HepG2 (cell line): ENCODE measurements around the gene MFSD6. TPM values are rescaled to one million over a fixed set of nuclear protein-coding genes. Genes with fewer than 3 reads are reported as not detected.

Experiments used
- ATAC-seq: fragments of 200-7000 bp; cut with Tn5 transposase; 3 replicates; pipeline ENCODE4 v1.9.1; 2020; ENCODE audit warnings: mild to moderate bottlenecking, moderate library complexity
- BruUV-seq: library from RNA; stranded (reverse); fragments of 400-500 nt; replicated peaks from 2 replicates; lab custom pipeline; 2021; lab: Mats Ljungman, UMichigan
- CTCF ChIA-PET: fragments of 300-600 bp; formaldehyde crosslinking; extraction: SDS; loops from one replicate; lab custom pipeline; 2021; ENCODE audit warnings: low total read pairs, inconsistent platforms, low intra/inter-chr PET ratio; lab: Yijun Ruan, JAX
- POLR2A ChIA-PET: fragments of 350-600 bp; sonication (Branson Sonifier 250); formaldehyde crosslinking; loops from one replicate; lab custom pipeline; 2020; ENCODE audit warnings: antibody characterized with exemption, inconsistent platforms; lab: Yijun Ruan, JAX
- DNase-seq: peaks from one replicate; pipeline ENCODE4 v3.0.0-alpha.2; 2015; ENCODE audit warnings: low spot score
- FAIRE-seq: peaks from 3 replicates; lab custom pipeline; 2011; peaks lifted over from hg19 to GRCh38; lab: Jason Lieb, UNC
- H2AFZ ChIP-seq: one replicate; pipeline ENCODE4 v1.6.1; 2011; ENCODE audit warnings: low read length, inconsistent platforms
- H3K27ac ChIP-seq: fragments of 300-600 bp; 3 replicates; pipeline ENCODE4 v1.8.0; 2011; ENCODE audit warnings: mixed run types, mild to moderate bottlenecking, mixed read lengths, low read length, inconsistent platforms; ENCODE audit not compliant: insufficient read depth; ENCODE audit errors: extremely low read length
- H3K27me3 ChIP-seq, 2 experiments: fragments of 200-600 bp in 1 of 2; 2 replicates in 1 of 2; 3 replicates in 1 of 2; pipeline versions ENCODE4 v1.6.0 to v1.8.0; 2011; ENCODE audit warnings: low read length in 2 of 2, mild to moderate bottlenecking in 2 of 2, moderate library complexity in 2 of 2, inconsistent platforms in 1 of 2; ENCODE audit not compliant: insufficient read depth in 2 of 2, control insufficient read depth in 1 of 2
- H3K36me3 ChIP-seq, 2 experiments: fragments of 200-600 bp in 1 of 2; replicated peaks in 1 of 2; 2 replicates in 1 of 2; 3 replicates in 1 of 2; pipeline versions ENCODE4 v1.5.1 to v1.8.0; 2011; ENCODE audit warnings: low read length in 2 of 2, inconsistent platforms in 1 of 2; ENCODE audit not compliant: insufficient read depth in 2 of 2, control insufficient read depth in 1 of 2
- H3K4me1 ChIP-seq: 2 replicates; pipeline ENCODE4 v1.5.1; 2012; ENCODE audit warnings: low read length, inconsistent platforms; ENCODE audit not compliant: insufficient read depth
- H3K4me2 ChIP-seq: 2 replicates; pipeline ENCODE4 v1.6.0; 2011; ENCODE audit warnings: low read depth, low read length, inconsistent platforms
- H3K4me3 ChIP-seq, 3 experiments: fragments of 200-600 bp in 1 of 3; sonication (generic), shearing (Covaris generic) in 1 of 3; replicated peaks in 1 of 3; 2 replicates each; pipeline ENCODE4 v1.5.1; 2011 to 2016; ENCODE audit warnings: low read length in 3 of 3, inconsistent platforms in 2 of 3, low read depth in 2 of 3, mild to moderate bottlenecking in 2 of 3, control low read depth in 1 of 3, mixed read lengths in 1 of 3; ENCODE audit not compliant: insufficient read depth in 1 of 3
- H3K79me2 ChIP-seq: one replicate; pipeline ENCODE4 v1.6.1; 2011; ENCODE audit warnings: low read length, inconsistent platforms; ENCODE audit not compliant: insufficient read depth
- H3K9ac ChIP-seq: 2 replicates; pipeline ENCODE4 v1.6.0; 2011; ENCODE audit warnings: mild to moderate bottlenecking, low read depth, low read length, inconsistent platforms; ENCODE audit not compliant: insufficient read depth
- H3K9me3 ChIP-seq: 2 replicates; pipeline ENCODE4 v1.5.1; 2012; ENCODE audit warnings: mild to moderate bottlenecking, low read length
- H4K20me1 ChIP-seq: 2 replicates; pipeline ENCODE4 v1.6.0; 2011; ENCODE audit warnings: inconsistent platforms, mild to moderate bottlenecking, low read length, moderate library complexity; ENCODE audit not compliant: insufficient read depth
- ELK4 ChIP-seq: sonication (generic); formaldehyde crosslinking; IDR thresholded peaks from 2 replicates; pipeline ENCODE4 v1.9.0; 2021; ENCODE audit warnings: missing genetic modification reagents, borderline replicate concordance
- FOXM1 ChIP-seq: sonication (generic); formaldehyde crosslinking; IDR thresholded peaks from 2 replicates; pipeline ENCODE4 v1.5.0; 2020; ENCODE audit warnings: missing genetic modification reagents
- HDAC1 ChIP-seq: sonication (generic); formaldehyde crosslinking; IDR thresholded peaks from 2 replicates; pipeline ENCODE4 v1.5.1; 2020; ENCODE audit warnings: mild to moderate bottlenecking, missing genetic modification reagents
- HIVEP1 ChIP-seq: sonication (generic); formaldehyde crosslinking; IDR thresholded peaks from 2 replicates; pipeline ENCODE4 v1.4.0; 2020; ENCODE audit warnings: mild to moderate bottlenecking, missing genetic modification reagents
- HNRNPUL1 ChIP-seq: fragments of 200-400 bp; formaldehyde crosslinking; IDR thresholded peaks from 2 replicates; pipeline ENCODE4 v1.6.1; 2017; ENCODE audit warnings: low read depth, mild to moderate bottlenecking, low read length, moderate library complexity
- NCOA5 ChIP-seq: sonication (generic); formaldehyde crosslinking; IDR thresholded peaks from 2 replicates; pipeline ENCODE4 v1.4.0; 2020; ENCODE audit warnings: missing genetic modification reagents
- NR2F2 ChIP-seq: IDR thresholded peaks from 2 replicates; pipeline ENCODE4 v1.6.1; 2012; ENCODE audit warnings: low read depth, inconsistent platforms, borderline replicate concordance
- SRSF4 ChIP-seq: fragments of 200-400 bp; formaldehyde crosslinking; IDR thresholded peaks from one replicate; pipeline ENCODE4 v1.6.1; 2018; ENCODE audit warnings: mild to moderate bottlenecking, low read depth, low read length, moderate library complexity; ENCODE audit not compliant: poor library complexity, severe bottlenecking
- TARDBP ChIP-seq: sonication (generic); formaldehyde crosslinking; IDR thresholded peaks from 2 replicates; pipeline ENCODE4 v1.8.0; 2022; ENCODE audit warnings: mild to moderate bottlenecking, missing genetic modification reagents
- TFE3 ChIP-seq: IDR thresholded peaks from 2 replicates; pipeline ENCODE4 v1.6.1; 2016
- TRIM24 ChIP-seq: sonication (generic); formaldehyde crosslinking; IDR thresholded peaks from 2 replicates; pipeline ENCODE4 v1.8.0; 2022; ENCODE audit warnings: mild to moderate bottlenecking, missing genetic modification reagents
- YY1 ChIP-seq: IDR thresholded peaks from 2 replicates; pipeline ENCODE4 v1.6.1; 2011; ENCODE audit warnings: low read length, low read depth, moderate library complexity, mild to moderate bottlenecking; ENCODE audit not compliant: insufficient read depth, insufficient replicate concordance
- ZBTB38 ChIP-seq: sonication (generic); formaldehyde crosslinking; IDR thresholded peaks from 2 replicates; pipeline ENCODE4 v1.5.1; 2020; ENCODE audit warnings: mild to moderate bottlenecking, missing genetic modification reagents
- ZNF251 ChIP-seq: sonication (generic); formaldehyde crosslinking; IDR thresholded peaks from 2 replicates; pipeline ENCODE4 v1.9.0; 2021; ENCODE audit warnings: mild to moderate bottlenecking, missing genetic modification reagents
- WGBS: methylation state at CpG from one replicate; pipeline ENCODE4 v1.1.6; 2017; ENCODE audit warnings: low lambda C conversion rate; 5-methylcytosine and 5-hydroxymethylcytosine counted together
- in situ Hi-C: cut with HindIII; loops from 2 replicates; pipeline ENCODE4 v1.10.0; 2017; ENCODE audit warnings: low pct_unique_long_range_greater_than_20kb; ENCODE audit not compliant: extremely low pct_ligation_motif_present
- intact Hi-C: fragments of 100-400 bp; cut with micrococcal nuclease; formaldehyde crosslinking; loops from one replicate; pipeline ENCODE4 v1.10.0; 2022; ENCODE audit not compliant: unreplicated experiment
- polyA plus RNA-seq, 8 experiments: library from polyadenylated mRNA; depleted of rRNA in 3 of 8; stranded (reverse) in 7 of 8; unstranded in 1 of 8; fragments of >200 nt; fragmentation: Illumina TruSeq in 4 of 8; extraction: Trizol in 4 of 8; gene quantifications; 2 replicates each; pipeline versions ENCODE4 v1.2.1 to v1.2.3, GENCODE V29; 2011 to 2016; ENCODE audit warnings: low read depth in 4 of 8, missing spikeins in 1 of 8, mixed read lengths in 1 of 8; ENCODE audit not compliant: insufficient read depth in 1 of 8
- total RNA-seq, 5 experiments: library from RNA; depleted of rRNA; stranded (reverse); fragments of >200 nt; fragmentation: Illumina TruSeq; extraction: Trizol; gene quantifications; 2 replicates each; pipeline ENCODE4 v1.2.3, GENCODE V29; 2016; ENCODE audit warnings: low read depth in 1 of 5

Gene MFSD6
- total and polyA plus RNA-seq, 2 of the 13 experiments (the other 11 are each of a cell fraction or from before 2014, with no cell fraction given) = 0.92 to 1.4 TPM

- Histone ChIP-seq H3K27ac (no peak overlapping the region), H3K36me3 (peaks cover 0 to 1% of the 10 kb centered on the region in 2 experiments; a peak in 1 of 5 replicates), H2AFZ (no peak overlapping the region), H4K20me1 (no peaks in the 10 kb centered on the region), H3K27me3 (no peaks in the 10 kb centered on the region), H3K4me2 (no peak overlapping the region), H3K9ac (no peak overlapping the region), H3K79me2 (no peaks in the 10 kb centered on the region), H3K4me1 (no peaks in the 10 kb centered on the region), H3K9me3 (no peaks in the 10 kb centered on the region), H3K4me3 (no peak overlapping the region)
- no TSS peak for BruUV-seq
- in situ Hi-C loops = loop anchor here (25.0 kb wide), 1 partner anchor 169 kb away; the partner anchor contains the start of gene INPP1
- FAIRE-seq = no peak
- TF ChIP-seq TFE3 (no peak), ELK4 (CRISPR knock-in tag) (no peak), FOXM1 (CRISPR knock-in tag) (no peak)
- CTCF ChIA-PET = no interaction called here
- intact Hi-C loops = no loop called here
- ATAC-seq = no peak
- DNase-seq = no peak
- 68% methylated on average over 2 of the region's 2 CpGs for WGBS
- POLR2A ChIA-PET = no interaction called here
Measured at GRCh38 chr2:190506666-190507065, 98.5 kb downstream of the MFSD6 start.

GRCh38 chr2:190507135-190507534 is 99.0 kb downstream of the MFSD6 start:
- ATAC-seq (no peak), DNase-seq (no peak), FAIRE-seq (no peak)
- Histone ChIP-seq H3K9me3 (no peaks in the 10 kb centered on the region), H3K27me3 (no peaks in the 10 kb centered on the region), H2AFZ (no peak overlapping the region), H3K79me2 (no peaks in the 10 kb centered on the region), H3K36me3 (peaks cover 0 to 1% of the 10 kb centered on the region in 2 experiments; a peak in 1 of 5 replicates), H3K4me3 (no peak overlapping the region), H4K20me1 (no peaks in the 10 kb centered on the region), H3K27ac (no peak overlapping the region), H3K9ac (no peak overlapping the region), H3K4me1 (no peaks in the 10 kb centered on the region), H3K4me2 (no peak overlapping the region)
- ChIA-PET CTCF (no interaction called here), POLR2A (no interaction called here)
- intact Hi-C loops = no loop called here
- BruUV-seq = no TSS peak
- in situ Hi-C loops = loop anchor here (25.0 kb wide), 1 partner anchor 170 kb away; the partner anchor contains the start of gene INPP1
- WGBS = 94% methylated on average over 4 of the region's 4 CpGs
- TF ChIP-seq TRIM24 (CRISPR knock-in tag) = no peak
- no peak for TF ChIP-seq HDAC1 (CRISPR knock-in tag)
- TF ChIP-seq SRSF4 = no peak
- TF ChIP-seq ZNF251 (CRISPR knock-in tag) = no peak
- TF ChIP-seq NR2F2 = no peak
- TF ChIP-seq ZBTB38 (CRISPR knock-in tag) = no peak
- no peak for TF ChIP-seq NCOA5
- TF ChIP-seq TARDBP (CRISPR knock-in tag) = no peak
- no peak for TF ChIP-seq YY1
- no peak for TF ChIP-seq HNRNPUL1
- no peak for TF ChIP-seq HIVEP1
